Measurements from ENCODE around the gene CDS2. TPM values are rescaled to one million over a fixed set of nuclear protein-coding genes. Genes with fewer than 3 reads are reported as not detected.

Gene CDS2
- total and polyA plus RNA-seq, 2 of the 13 experiments (the other 11 are each of a cell fraction or from before 2014, with no cell fraction given): 81.3 to 153 TPM

DNA sequence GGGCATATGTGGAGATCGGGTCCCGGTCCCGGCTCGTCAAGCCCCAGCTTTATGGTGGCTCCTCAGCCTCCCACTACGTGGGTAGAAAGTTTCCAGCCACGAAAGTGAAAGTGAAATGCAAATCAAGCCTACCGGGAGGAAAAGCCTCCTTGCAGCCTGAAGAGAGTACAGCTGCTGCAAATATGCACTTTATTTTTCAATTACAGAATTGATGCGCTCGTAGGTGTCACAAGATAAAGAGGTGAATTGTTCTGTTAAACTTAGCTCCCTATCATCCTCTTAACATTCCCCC lies 6.7 kb upstream of the CDS2 start (continued):
- TF ChIP-seq, protein P1, sequence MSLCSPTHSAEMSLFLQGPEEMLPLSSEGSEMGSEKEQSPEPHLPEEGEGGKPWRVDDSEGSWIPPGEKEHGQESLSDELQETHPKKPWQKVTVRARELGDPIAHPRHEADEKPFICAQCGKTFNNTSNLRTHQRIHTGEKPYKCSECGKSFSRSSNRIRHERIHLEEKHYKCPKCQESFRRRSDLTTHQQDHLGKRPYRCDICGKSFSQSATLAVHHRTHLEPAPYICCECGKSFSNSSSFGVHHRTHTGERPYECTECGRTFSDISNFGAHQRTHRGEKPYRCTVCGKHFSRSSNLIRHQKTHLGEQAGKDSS (CRISPR knock-in tag; IDR thresholded peaks at IDR 0.05; ENCODE audit: borderline replicate concordance, low read depth): no peak
- TF ChIP-seq MIXL1 (CRISPR knock-in tag; IDR thresholded peaks at IDR 0.05) (0 out of 2 replicates have a peak, but pooled peaks have one; percentile 11), FOXC1 (CRISPR knock-in tag; IDR thresholded peaks at IDR 0.05; ENCODE audit: borderline replicate concordance) (peak; percentile 17; the same call in 1 of the 2 replicates), POGZ (CRISPR knock-in tag; IDR thresholded peaks at IDR 0.05) (0 out of 2 replicates have a peak, but pooled peaks have one; percentile 29), HNRNPUL1 (IDR thresholded peaks at IDR 0.05; ENCODE audit: low read depth, low read length) (no peak), ZNF138 (CRISPR knock-in tag; IDR thresholded peaks at IDR 0.05; ENCODE audit: low read depth) (no peak), ZNF782 (CRISPR knock-in tag; IDR thresholded peaks at IDR 0.05; ENCODE audit: borderline replicate concordance) (no peak; the same call in 1 of the 2 replicates), YEATS2 (CRISPR knock-in tag; IDR thresholded peaks at IDR 0.05; ENCODE audit: borderline replicate concordance) (no peak), ZNF572 (CRISPR knock-in tag; IDR thresholded peaks at IDR 0.05) (no peak), DR1 (CRISPR knock-in tag; IDR thresholded peaks at IDR 0.05) (peak; percentile 50; the same call in 1 of the 2 replicates), HDAC1 (CRISPR knock-in tag; IDR thresholded peaks at IDR 0.05) (no peak), ARID2 (CRISPR knock-in tag; IDR thresholded peaks at IDR 0.05; ENCODE audit: borderline replicate concordance) (no peak), RAD21 (CRISPR knock-in tag; IDR thresholded peaks at IDR 0.05) (peak; percentile 25; the same call in 1 of the 2 replicates), NFE2L1 (CRISPR knock-in tag; IDR thresholded peaks at IDR 0.05; ENCODE audit: borderline replicate concordance) (no peak)
- TF ChIP-seq, protein P2, sequence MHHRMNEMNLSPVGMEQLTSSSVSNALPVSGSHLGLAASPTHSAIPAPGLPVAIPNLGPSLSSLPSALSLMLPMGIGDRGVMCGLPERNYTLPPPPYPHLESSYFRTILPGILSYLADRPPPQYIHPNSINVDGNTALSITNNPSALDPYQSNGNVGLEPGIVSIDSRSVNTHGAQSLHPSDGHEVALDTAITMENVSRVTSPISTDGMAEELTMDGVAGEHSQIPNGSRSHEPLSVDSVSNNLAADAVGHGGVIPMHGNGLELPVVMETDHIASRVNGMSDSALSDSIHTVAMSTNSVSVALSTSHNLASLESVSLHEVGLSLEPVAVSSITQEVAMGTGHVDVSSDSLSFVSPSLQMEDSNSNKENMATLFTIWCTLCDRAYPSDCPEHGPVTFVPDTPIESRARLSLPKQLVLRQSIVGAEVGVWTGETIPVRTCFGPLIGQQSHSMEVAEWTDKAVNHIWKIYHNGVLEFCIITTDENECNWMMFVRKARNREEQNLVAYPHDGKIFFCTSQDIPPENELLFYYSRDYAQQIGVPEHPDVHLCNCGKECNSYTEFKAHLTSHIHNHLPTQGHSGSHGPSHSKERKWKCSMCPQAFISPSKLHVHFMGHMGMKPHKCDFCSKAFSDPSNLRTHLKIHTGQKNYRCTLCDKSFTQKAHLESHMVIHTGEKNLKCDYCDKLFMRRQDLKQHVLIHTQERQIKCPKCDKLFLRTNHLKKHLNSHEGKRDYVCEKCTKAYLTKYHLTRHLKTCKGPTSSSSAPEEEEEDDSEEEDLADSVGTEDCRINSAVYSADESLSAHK (CRISPR knock-in tag; IDR thresholded peaks at IDR 0.05; ENCODE audit: borderline replicate concordance): no peak
- TF ChIP-seq, protein P3, sequence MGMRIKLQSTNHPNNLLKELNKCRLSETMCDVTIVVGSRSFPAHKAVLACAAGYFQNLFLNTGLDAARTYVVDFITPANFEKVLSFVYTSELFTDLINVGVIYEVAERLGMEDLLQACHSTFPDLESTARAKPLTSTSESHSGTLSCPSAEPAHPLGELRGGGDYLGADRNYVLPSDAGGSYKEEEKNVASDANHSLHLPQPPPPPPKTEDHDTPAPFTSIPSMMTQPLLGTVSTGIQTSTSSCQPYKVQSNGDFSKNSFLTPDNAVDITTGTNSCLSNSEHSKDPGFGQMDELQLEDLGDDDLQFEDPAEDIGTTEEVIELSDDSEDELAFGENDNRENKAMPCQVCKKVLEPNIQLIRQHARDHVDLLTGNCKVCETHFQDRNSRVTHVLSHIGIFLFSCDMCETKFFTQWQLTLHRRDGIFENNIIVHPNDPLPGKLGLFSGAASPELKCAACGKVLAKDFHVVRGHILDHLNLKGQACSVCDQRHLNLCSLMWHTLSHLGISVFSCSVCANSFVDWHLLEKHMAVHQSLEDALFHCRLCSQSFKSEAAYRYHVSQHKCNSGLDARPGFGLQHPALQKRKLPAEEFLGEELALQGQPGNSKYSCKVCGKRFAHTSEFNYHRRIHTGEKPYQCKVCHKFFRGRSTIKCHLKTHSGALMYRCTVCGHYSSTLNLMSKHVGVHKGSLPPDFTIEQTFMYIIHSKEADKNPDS (CRISPR knock-in tag; IDR thresholded peaks at IDR 0.05): no peak; the same call in 1 of the 2 replicates
- TF ChIP-seq, protein P4, sequence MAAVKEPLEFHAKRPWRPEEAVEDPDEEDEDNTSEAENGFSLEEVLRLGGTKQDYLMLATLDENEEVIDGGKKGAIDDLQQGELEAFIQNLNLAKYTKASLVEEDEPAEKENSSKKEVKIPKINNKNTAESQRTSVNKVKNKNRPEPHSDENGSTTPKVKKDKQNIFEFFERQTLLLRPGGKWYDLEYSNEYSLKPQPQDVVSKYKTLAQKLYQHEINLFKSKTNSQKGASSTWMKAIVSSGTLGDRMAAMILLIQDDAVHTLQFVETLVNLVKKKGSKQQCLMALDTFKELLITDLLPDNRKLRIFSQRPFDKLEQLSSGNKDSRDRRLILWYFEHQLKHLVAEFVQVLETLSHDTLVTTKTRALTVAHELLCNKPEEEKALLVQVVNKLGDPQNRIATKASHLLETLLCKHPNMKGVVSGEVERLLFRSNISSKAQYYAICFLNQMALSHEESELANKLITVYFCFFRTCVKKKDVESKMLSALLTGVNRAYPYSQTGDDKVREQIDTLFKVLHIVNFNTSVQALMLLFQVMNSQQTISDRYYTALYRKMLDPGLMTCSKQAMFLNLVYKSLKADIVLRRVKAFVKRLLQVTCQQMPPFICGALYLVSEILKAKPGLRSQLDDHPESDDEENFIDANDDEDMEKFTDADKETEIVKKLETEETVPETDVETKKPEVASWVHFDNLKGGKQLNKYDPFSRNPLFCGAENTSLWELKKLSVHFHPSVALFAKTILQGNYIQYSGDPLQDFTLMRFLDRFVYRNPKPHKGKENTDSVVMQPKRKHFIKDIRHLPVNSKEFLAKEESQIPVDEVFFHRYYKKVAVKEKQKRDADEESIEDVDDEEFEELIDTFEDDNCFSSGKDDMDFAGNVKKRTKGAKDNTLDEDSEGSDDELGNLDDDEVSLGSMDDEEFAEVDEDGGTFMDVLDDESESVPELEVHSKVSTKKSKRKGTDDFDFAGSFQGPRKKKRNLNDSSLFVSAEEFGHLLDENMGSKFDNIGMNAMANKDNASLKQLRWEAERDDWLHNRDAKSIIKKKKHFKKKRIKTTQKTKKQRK (IDR thresholded peaks at IDR 0.05; ENCODE audit: low read length): no peak
- TF ChIP-seq, protein P5, sequence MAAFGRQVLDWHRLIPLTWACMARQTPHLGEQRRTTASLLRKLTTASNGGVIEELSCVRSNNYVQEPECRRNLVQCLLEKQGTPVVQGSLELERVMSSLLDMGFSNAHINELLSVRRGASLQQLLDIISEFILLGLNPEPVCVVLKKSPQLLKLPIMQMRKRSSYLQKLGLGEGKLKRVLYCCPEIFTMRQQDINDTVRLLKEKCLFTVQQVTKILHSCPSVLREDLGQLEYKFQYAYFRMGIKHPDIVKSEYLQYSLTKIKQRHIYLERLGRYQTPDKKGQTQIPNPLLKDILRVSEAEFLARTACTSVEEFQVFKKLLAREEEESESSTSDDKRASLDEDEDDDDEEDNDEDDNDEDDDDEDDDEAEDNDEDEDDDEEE (CRISPR knock-in tag; IDR thresholded peaks at IDR 0.05): no peak
- TF ChIP-seq, protein P6, sequence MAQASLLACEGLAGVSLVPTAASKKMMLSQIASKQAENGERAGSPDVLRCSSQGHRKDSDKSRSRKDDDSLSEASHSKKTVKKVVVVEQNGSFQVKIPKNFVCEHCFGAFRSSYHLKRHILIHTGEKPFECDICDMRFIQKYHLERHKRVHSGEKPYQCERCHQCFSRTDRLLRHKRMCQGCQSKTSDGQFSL (CRISPR knock-in tag; IDR thresholded peaks at IDR 0.05): no peak

Data from HepG2 (cell line).